OCI-LY3 (cell line): ENCODE measurements around the gene TRNT1.

Source experiments
- CTCF ChIP-seq: fragments of 200-600, 300-600 bp; sonication (generic); IDR thresholded peaks from 2 replicates; pipeline ENCODE4 v1.5.1; 2014; ENCODE audit warnings: antibody characterized with exemption, low read length, low read depth
- EZH2phosphoT487 ChIP-seq: fragments of 200-600 bp; shearing (Covaris generic); IDR thresholded peaks from 2 replicates; pipeline ENCODE4 v1.6.1; 2018; ENCODE audit warnings: antibody characterized with exemption, mixed run types, low read depth

- no peak for TF ChIP-seq CTCF
- no peak for TF ChIP-seq EZH2phosphoT487
Observed at GRCh38 chr3:3141939-3142338, 15.2 kb downstream of the TRNT1 start.
